Hepatocyte (in vitro differentiated cells): Measurements from ENCODE around the gene MRPL14. TPM values are rescaled to one million over a fixed set of nuclear protein-coding genes. Genes with fewer than 3 reads are reported as not detected.

Source experiments
- DNase-seq: peaks from one replicate; pipeline ENCODE4 v3.0.0-alpha.2; 2016; ENCODE audit warnings: low spot score
- H2AFZ ChIP-seq: fragments of 200-600 bp; sonication (generic); 2 replicates; pipeline ENCODE4 v1.6.0; 2016; ENCODE audit warnings: antibody characterized with exemption, mild to moderate bottlenecking
- H3K27ac ChIP-seq: fragments of 200-600 bp; sonication (generic); 2 replicates; pipeline ENCODE4 v1.5.1; 2016; ENCODE audit warnings: mild to moderate bottlenecking
- H3K27me3 ChIP-seq: fragments of 200-600 bp; sonication (generic); 2 replicates; pipeline ENCODE4 v1.6.1; 2016
- H3K36me3 ChIP-seq: fragments of 200-600 bp; sonication (generic); replicated peaks from 2 replicates; pipeline ENCODE4 v1.5.1; 2016; ENCODE audit warnings: low read depth; ENCODE audit not compliant: insufficient read depth
- H3K4me1 ChIP-seq: fragments of 200-600 bp; sonication (generic); 2 replicates; pipeline ENCODE4 v1.5.1; 2016; ENCODE audit warnings: mild to moderate bottlenecking, moderate library complexity; ENCODE audit not compliant: insufficient read depth
- H3K4me2 ChIP-seq: fragments of 200-600 bp; sonication (generic); 2 replicates; pipeline ENCODE4 v1.6.0; 2016
- H3K4me3 ChIP-seq: fragments of 200-600 bp; sonication (generic); 2 replicates; pipeline ENCODE4 v1.5.1; 2016; ENCODE audit warnings: mild to moderate bottlenecking
- H3K79me2 ChIP-seq: fragments of 200-600 bp; sonication (generic); 2 replicates; pipeline ENCODE4 v1.6.0; 2017; ENCODE audit warnings: mild to moderate bottlenecking
- H3K9me2 ChIP-seq: fragments of 200-600 bp; sonication (generic); replicated peaks from 2 replicates; pipeline ENCODE4 v1.6.0; 2017; ENCODE audit warnings: mild to moderate bottlenecking; ENCODE audit not compliant: insufficient read depth
- H3K9me3 ChIP-seq: fragments of 200-600 bp; sonication (generic); 2 replicates; pipeline ENCODE4 v1.5.1; 2016; ENCODE audit warnings: low read depth, mild to moderate bottlenecking
- H4K20me1 ChIP-seq: fragments of 200-600 bp; sonication (generic); 2 replicates; pipeline ENCODE4 v1.6.0; 2016; ENCODE audit warnings: mild to moderate bottlenecking; ENCODE audit not compliant: insufficient read depth, poor library complexity, severe bottlenecking
- EZH2 ChIP-seq: fragments of 200-600 bp; sonication (generic); IDR thresholded peaks from 2 replicates; pipeline ENCODE4 v1.6.1; 2016; ENCODE audit warnings: antibody characterized with exemption, mild to moderate bottlenecking, borderline replicate concordance
- EZH2phosphoT487 ChIP-seq: fragments of 200-600 bp; sonication (generic); IDR thresholded peaks from one replicate; pipeline ENCODE4 v1.6.1; 2018; ENCODE audit warnings: antibody characterized with exemption, mild to moderate bottlenecking, low read depth, moderate library complexity; ENCODE audit not compliant: unreplicated experiment, severe bottlenecking
- WGBS: methylation state at CpG from one replicate; pipeline ENCODE4 v1.1.6; 2016; ENCODE audit warnings: low lambda C conversion rate; ENCODE audit errors: missing lambda C conversion rate; 5-methylcytosine and 5-hydroxymethylcytosine counted together
- polyA plus RNA-seq: library from polyadenylated mRNA; unstranded; fragments of >200 nt; fragmentation: Nextera tagmentation; extraction: Ambion mirVana; gene quantifications from 2 replicates; pipeline ENCODE4 v1.2.1, GENCODE V29; 2016
- total RNA-seq: library from RNA; depleted of rRNA; stranded (reverse); fragments of >200 nt; gene quantifications from 2 replicates; pipeline ENCODE4 v1.2.3, GENCODE V29; 2014
- TF ChIP-seq, protein P1 (sequence below): fragments of 200-600 bp; sonication (generic); IDR thresholded peaks from 2 replicates; pipeline ENCODE4 v1.5.1; 2016; ENCODE audit warnings: antibody characterized with exemption, mild to moderate bottlenecking; ENCODE audit not compliant: poor library complexity

The MRPL14 gene
- total and polyA plus RNA-seq, 2 experiments from 2014 or later = 58.3 to 124 TPM

DNA sequence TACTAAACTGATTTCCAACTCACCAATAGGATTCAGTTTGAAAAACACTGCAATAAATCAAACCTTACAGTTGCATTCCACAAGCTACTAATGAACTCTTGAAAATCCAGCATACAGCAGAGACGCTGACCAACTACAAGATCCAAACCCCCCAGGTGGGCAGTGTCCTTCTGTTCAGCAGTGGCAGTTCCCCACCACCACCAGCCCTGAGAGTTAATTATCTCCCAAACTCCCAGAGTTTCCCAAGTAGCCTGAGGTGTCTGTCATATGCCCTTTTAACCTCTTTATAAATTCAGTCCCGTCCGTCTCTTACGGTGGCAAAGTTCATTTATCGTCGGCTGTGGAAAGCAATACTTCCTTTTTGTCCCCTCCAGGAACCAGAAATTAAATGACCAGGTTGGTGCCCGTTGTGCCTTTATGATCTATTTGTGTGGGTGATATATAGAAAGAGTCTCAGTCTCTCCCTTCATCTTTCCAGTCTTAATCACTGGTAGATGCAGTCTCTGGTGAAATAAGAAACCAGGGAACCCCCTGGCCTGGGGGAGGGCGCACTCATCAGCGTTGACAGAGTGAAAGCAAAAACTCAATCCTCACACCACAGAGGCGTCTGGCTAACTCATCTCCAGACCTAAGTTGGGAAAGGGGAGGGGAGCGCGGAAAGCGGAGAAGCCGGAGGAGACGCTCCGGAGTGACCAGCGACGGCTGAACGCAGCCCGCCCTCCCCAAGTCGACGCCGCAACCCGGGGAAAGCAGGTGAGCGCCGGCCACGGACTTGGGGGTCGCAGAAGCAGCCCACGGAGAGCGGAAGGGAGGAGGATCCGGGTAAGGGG is 717 bp downstream of the MRPL14 start:
- peaks cover 47% of the 10 kb centered on the region for H3K4me1 ChIP-seq
- H3K79me2 ChIP-seq = peaks cover 92% of the 10 kb centered on the region
- H3K9me2 ChIP-seq = no peaks in the 10 kb centered on the region
- TF ChIP-seq EZH2phosphoT487 = no peak
- no peak for TF ChIP-seq EZH2
- TF ChIP-seq, protein P1, sequence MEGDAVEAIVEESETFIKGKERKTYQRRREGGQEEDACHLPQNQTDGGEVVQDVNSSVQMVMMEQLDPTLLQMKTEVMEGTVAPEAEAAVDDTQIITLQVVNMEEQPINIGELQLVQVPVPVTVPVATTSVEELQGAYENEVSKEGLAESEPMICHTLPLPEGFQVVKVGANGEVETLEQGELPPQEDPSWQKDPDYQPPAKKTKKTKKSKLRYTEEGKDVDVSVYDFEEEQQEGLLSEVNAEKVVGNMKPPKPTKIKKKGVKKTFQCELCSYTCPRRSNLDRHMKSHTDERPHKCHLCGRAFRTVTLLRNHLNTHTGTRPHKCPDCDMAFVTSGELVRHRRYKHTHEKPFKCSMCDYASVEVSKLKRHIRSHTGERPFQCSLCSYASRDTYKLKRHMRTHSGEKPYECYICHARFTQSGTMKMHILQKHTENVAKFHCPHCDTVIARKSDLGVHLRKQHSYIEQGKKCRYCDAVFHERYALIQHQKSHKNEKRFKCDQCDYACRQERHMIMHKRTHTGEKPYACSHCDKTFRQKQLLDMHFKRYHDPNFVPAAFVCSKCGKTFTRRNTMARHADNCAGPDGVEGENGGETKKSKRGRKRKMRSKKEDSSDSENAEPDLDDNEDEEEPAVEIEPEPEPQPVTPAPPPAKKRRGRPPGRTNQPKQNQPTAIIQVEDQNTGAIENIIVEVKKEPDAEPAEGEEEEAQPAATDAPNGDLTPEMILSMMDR = no peak
- H3K27ac ChIP-seq = peak overlapping the region; percentile 95
- peak overlapping the region; percentile 44 for H3K4me3 ChIP-seq
- DNase-seq = peak; percentile 77
- no peaks in the 10 kb centered on the region for H3K36me3 ChIP-seq
- WGBS = under 1% methylated on average over 23 of the region's 31 CpGs
- no peaks in the 10 kb centered on the region for H3K27me3 ChIP-seq
- H2AFZ ChIP-seq = peak overlapping the region; percentile 27
- peaks cover 47% of the 10 kb centered on the region for H4K20me1 ChIP-seq
- H3K9me3 ChIP-seq = no peaks in the 10 kb centered on the region
- peak overlapping the region; percentile 81 for H3K4me2 ChIP-seq

DNA sequence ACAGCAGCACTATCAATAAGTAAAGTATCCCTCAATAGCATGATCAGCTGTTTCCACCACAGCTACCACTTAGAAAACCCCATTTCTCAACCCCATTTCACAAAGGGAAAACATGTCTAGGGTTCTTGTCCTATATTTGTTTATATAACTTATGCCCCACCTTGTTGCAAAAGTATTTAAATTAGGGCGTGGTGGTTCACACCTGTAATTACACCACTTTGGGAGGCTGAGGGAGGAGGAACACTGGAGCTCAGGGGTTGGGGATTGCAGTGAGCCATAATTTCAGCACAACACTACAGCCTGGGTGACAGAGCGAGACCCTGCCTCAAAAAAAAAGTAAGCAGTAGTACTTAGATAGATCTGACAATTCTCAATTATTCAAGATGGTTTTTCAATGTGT is 3.7 kb downstream of the MRPL14 start:
- 88% methylated on average over 2 of the region's 2 CpGs for WGBS
- Histone ChIP-seq H3K4me3 (no peak overlapping the region), H3K4me1 (peaks cover 51% of the 10 kb centered on the region), H3K27ac (no peak overlapping the region), H3K79me2 (peaks cover 94% of the 10 kb centered on the region), H2AFZ (no peak overlapping the region), H3K9me2 (no peaks in the 10 kb centered on the region), H3K36me3 (no peaks in the 10 kb centered on the region), H4K20me1 (peaks cover 71% of the 10 kb centered on the region), H3K4me2 (peak overlapping the region; percentile 56), H3K27me3 (no peaks in the 10 kb centered on the region), H3K9me3 (no peaks in the 10 kb centered on the region)
- TF ChIP-seq, protein P1 = no peak
- TF ChIP-seq EZH2 = no peak
- TF ChIP-seq EZH2phosphoT487 = no peak
- DNase-seq = no peak

DNA sequence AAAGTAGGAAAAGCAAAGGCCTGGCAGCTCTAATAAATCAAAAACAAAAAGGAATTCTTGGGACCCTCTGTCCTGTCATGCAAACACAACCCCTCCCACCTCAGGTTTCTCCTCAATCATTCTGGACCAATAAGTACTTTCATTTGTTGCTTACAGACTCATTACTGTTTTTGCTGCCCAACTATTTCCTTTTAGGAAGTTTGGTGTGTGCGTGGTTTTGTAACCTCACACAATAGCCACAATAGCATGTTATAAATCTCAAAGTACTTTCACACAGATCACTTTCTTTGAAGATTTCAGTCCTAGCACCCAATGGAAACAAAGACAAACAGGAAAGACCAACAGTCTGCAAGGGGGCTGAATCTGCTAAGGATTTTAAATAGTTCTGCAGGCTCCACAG is 4.5 kb downstream of the MRPL14 start:
- H3K4me3 ChIP-seq = no peak overlapping the region
- peak overlapping the region; percentile 15 for H3K27ac ChIP-seq
- H3K36me3 ChIP-seq = no peaks in the 10 kb centered on the region
- H3K4me1 ChIP-seq = peaks cover 53% of the 10 kb centered on the region
- no peaks in the 10 kb centered on the region for H3K9me3 ChIP-seq
- DNase-seq = no peak
- H3K4me2 ChIP-seq = peak overlapping the region; percentile 56
- H4K20me1 ChIP-seq = peaks cover 77% of the 10 kb centered on the region
- WGBS = 73% methylated on average over 1 of the region's 1 CpG
- no peak overlapping the region for H2AFZ ChIP-seq
- no peaks in the 10 kb centered on the region for H3K27me3 ChIP-seq
- TF ChIP-seq, protein P1 = no peak
- TF ChIP-seq EZH2phosphoT487 (no peak), EZH2 (no peak)
- peaks cover 94% of the 10 kb centered on the region for H3K79me2 ChIP-seq
- no peaks in the 10 kb centered on the region for H3K9me2 ChIP-seq
